Stimulated activated CD4-positive, alpha-beta T cell treated with anti-CD3 and anti-CD28 coated beads, Interleukin-4, amount 100 ng/mL, for 1 hour (primary cell): ENCODE measurements around the gene ANP32E.
"Not testable (repeated sequence)": the region's sequence is repeated elsewhere in the genome, so short reads cannot be mapped to it uniquely, and the experiment has no call there.

ENCODE experiments used
- DNase-seq: peaks from one replicate; pipeline ENCODE4 v3.0.0-alpha.2; 2020

ANP32E gene

GRCh38 chr1:150256554-150257341 is 20.8 kb upstream of the ANP32E start:
- DNase-seq, result no peak

- DNase-seq, result no peak
Observed at GRCh38 chr1:150256198-150256553, 20.3 kb upstream of the ANP32E start.

- no peak for DNase-seq
Observed at GRCh38 chr1:150249936-150250335, 14.0 kb upstream of the ANP32E start.

GRCh38 chr1:150243003-150243402 is 7.1 kb upstream of the ANP32E start:
- DNase-seq, result no peak

- DNase-seq, result no peak
Observed at GRCh38 chr1:150237746-150238145, 1.8 kb upstream of the ANP32E start.

GRCh38 chr1:150237176-150237575 is 1.3 kb upstream of the ANP32E start:
- not testable (repeated sequence) for DNase-seq

GRCh38 chr1:150236614-150237100 is 745 bp upstream of the ANP32E start:
- no peak for DNase-seq

- peak; percentile 36 for DNase-seq
Observed at GRCh38 chr1:150235294-150235851, 539 bp downstream of the ANP32E start.

GRCh38 chr1:150234566-150235293 is 1.2 kb downstream of the ANP32E start:
- peak; percentile 86 for DNase-seq

GRCh38 chr1:150234309-150234565 is 1.7 kb downstream of the ANP32E start:
- DNase-seq, result no peak

- DNase-seq, result peak; percentile 67
Observed at GRCh38 chr1:150233359-150234308, 2.3 kb downstream of the ANP32E start.

GRCh38 chr1:150232921-150233320 is 3.0 kb downstream of the ANP32E start:
- DNase-seq, result not testable (repeated sequence)

GRCh38 chr1:150228246-150228645 is 7.7 kb downstream of the ANP32E start:
- not testable (repeated sequence) for DNase-seq

GRCh38 chr1:150227228-150227627 is 8.7 kb downstream of the ANP32E start:
- DNase-seq, result no peak

GRCh38 chr1:150226486-150226885 is 9.4 kb downstream of the ANP32E start:
- no peak for DNase-seq

GRCh38 chr1:150225546-150225945 is 10.4 kb downstream of the ANP32E start:
- no peak for DNase-seq

- no peak for DNase-seq
Observed at GRCh38 chr1:150224983-150225382, 10.9 kb downstream of the ANP32E start.

- DNase-seq, result no peak
Observed at GRCh38 chr1:150221552-150221951, 14.4 kb downstream of the ANP32E start.

GRCh38 chr1:150215855-150216254 is 20.1 kb downstream of the ANP32E start:
- DNase-seq, result not testable (repeated sequence)

GRCh38 chr1:150214099-150214756 is 21.7 kb downstream of the ANP32E start:
- DNase-seq, result not testable (repeated sequence)

- DNase-seq, result peak; percentile 90
Observed at GRCh38 chr1:150213170-150214098, 22.5 kb downstream of the ANP32E start.
